WI38 (cell line): ENCODE data around the gene MYPN.
"Not testable (repeated sequence)": the region's sequence is repeated elsewhere in the genome, so short reads cannot be mapped to it uniquely, and the experiment has no call there.

Experiments
- H3K4me3 ChIP-seq: 2 replicates; pipeline ENCODE4 v1.5.1; 2011; ENCODE audit warnings: low read depth, mild to moderate bottlenecking, control low read depth, low read length
- TF ChIP-seq, protein P1 (sequence below): IDR thresholded peaks from 2 replicates; pipeline ENCODE4 v1.5.1; 2012; ENCODE audit warnings: low read depth, mild to moderate bottlenecking, control low read depth, low read length

The MYPN gene

GRCh38 chr10:68156373-68157185 lies 47.3 kb downstream of the MYPN start:
- TF ChIP-seq, protein P1, sequence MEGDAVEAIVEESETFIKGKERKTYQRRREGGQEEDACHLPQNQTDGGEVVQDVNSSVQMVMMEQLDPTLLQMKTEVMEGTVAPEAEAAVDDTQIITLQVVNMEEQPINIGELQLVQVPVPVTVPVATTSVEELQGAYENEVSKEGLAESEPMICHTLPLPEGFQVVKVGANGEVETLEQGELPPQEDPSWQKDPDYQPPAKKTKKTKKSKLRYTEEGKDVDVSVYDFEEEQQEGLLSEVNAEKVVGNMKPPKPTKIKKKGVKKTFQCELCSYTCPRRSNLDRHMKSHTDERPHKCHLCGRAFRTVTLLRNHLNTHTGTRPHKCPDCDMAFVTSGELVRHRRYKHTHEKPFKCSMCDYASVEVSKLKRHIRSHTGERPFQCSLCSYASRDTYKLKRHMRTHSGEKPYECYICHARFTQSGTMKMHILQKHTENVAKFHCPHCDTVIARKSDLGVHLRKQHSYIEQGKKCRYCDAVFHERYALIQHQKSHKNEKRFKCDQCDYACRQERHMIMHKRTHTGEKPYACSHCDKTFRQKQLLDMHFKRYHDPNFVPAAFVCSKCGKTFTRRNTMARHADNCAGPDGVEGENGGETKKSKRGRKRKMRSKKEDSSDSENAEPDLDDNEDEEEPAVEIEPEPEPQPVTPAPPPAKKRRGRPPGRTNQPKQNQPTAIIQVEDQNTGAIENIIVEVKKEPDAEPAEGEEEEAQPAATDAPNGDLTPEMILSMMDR: peak; percentile 72
- no peak overlapping the region for H3K4me3 ChIP-seq

DNA sequence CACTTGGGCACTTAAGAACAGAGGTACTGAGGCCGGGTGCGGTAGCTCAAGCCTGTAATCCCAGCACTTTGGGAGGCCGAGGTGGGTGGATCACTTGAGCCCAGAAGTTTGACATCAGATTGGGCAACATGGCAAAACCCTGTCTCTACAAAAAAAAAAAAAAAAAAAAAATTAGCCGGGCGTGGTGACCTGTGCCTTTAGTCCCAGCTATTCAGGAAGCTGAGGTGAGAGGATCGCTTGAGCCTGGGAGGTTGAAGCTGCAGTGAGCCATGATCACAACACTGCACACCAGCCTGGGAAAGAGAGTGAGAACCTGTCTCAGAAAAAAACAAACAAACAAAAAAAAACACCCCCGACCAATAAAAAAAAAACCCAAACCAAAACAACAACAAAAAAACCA lies 48.2 kb downstream of the MYPN start:
- not testable (repeated sequence) for H3K4me3 ChIP-seq

DNA sequence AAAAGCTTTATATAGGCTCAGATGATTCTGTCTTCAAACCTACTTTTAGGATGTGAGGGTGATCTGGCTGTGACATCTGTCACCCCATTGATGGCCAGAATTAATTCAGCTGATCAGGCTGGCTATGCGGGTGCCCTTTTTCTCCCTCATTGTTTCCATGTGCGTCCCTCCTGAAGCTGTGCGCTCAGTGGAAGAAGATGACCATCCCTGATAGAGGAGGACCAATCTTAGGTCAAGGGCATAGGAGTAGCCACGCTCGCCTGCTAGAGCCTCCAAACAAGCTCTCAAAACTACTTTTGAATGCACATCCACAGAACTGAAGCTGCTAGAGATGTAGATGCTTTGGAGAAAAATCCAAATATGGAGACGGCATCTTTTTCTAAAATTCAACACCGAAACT lies 48.7 kb downstream of the MYPN start:
- H3K4me3 ChIP-seq: no peak overlapping the region
- TF ChIP-seq, protein P1: no peak

DNA sequence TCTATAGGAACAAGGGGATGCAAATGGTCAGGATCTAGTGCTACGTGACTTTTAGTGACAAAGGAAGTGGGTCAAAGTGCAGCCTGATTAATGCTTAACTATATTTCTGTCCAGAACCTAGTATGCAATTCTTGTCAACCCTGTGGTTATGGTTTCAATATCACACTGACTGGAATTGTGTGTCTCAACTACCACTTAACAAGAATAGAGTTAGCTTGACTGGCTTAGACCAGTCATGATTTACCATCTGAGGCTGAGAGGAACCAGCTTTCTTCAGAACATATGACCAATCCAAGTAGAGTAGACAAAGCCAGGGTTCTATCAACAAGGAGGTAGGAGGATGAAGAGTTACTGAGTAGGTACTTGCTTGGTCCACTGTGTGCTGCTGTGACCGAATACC lies 54.4 kb downstream of the MYPN start:
- no peak overlapping the region for H3K4me3 ChIP-seq
- TF ChIP-seq, protein P1: no peak

- no peak overlapping the region for H3K4me3 ChIP-seq
- TF ChIP-seq, protein P1: no peak
Observed at GRCh38 chr10:68165643-68166042, 56.4 kb downstream of the MYPN start.

- TF ChIP-seq, protein P1: no peak
- H3K4me3 ChIP-seq: no peak overlapping the region
Observed at GRCh38 chr10:68166871-68167585, 57.7 kb downstream of the MYPN start.

- H3K4me3 ChIP-seq: no peak overlapping the region
- TF ChIP-seq, protein P1: no peak
Observed at GRCh38 chr10:68167586-68168189, 58.4 kb downstream of the MYPN start.
